Coronary artery (tissue), 2 donors: Measurements from ENCODE around the gene PILRB.
"Not testable (repeated sequence)": the region's sequence is repeated elsewhere in the genome, so short reads cannot be mapped to it uniquely, and the experiment has no call there.

Experiments used
- DNase-seq: peaks from one replicate; pipeline ENCODE4 v3.0.0-alpha.2; 2017; ENCODE audit warnings: low spot score
- H3K27ac ChIP-seq, 2 donors: fragments of 200-600 bp; sonication (generic); one replicate each; pipeline ENCODE4 v1.5.1; 2016 to 2019
- H3K4me3 ChIP-seq: fragments of 200-600 bp; sonication (generic); 2 replicates; pipeline ENCODE4 v1.5.1; 2016; ENCODE audit warnings: mild to moderate bottlenecking, moderate library complexity
- CTCF ChIP-seq: fragments of 200-600 bp; sonication (generic); IDR thresholded peaks from one replicate; pipeline ENCODE4 v1.5.1; 2019; ENCODE audit warnings: antibody characterized with exemption

The PILRB gene

GRCh38 chr7:100358027-100358856, at the start of gene PILRB:
Gene PILRB (plus strand): TSS chr7:100358117. CDS start chr7:100358303, 186 bp downstream.
- DNase-seq = no peak
- Histone ChIP-seq H3K27ac (no peak within 1 kb of the TSS), H3K4me3 (no peak within 1 kb of the TSS)
- no peak for TF ChIP-seq CTCF

GRCh38 chr7:100318329-100318728, 39.6 kb upstream of the PILRB start:
- DNase-seq, H3K4me3 ChIP-seq, H3K27ac ChIP-seq: not testable (repeated sequence)

- not testable (repeated sequence) for H3K27ac ChIP-seq, H3K4me3 ChIP-seq, DNase-seq
Measured at GRCh38 chr7:100321648-100322047, 36.3 kb upstream of the PILRB start.

GRCh38 chr7:100324194-100324593, 33.7 kb upstream of the PILRB start:
- not testable (repeated sequence) for DNase-seq, H3K4me3 ChIP-seq

GRCh38 chr7:100325671-100326070, 32.2 kb upstream of the PILRB start:
- H3K4me3 ChIP-seq, DNase-seq: not testable (repeated sequence)

More at GRCh38 chr7:100324194-100324593, 33.7 kb upstream of the PILRB start:
- not testable (repeated sequence) for H3K27ac ChIP-seq

GRCh38 chr7:100326914-100327313, 31.0 kb upstream of the PILRB start:
- not testable (repeated sequence) for DNase-seq, H3K27ac ChIP-seq, H3K4me3 ChIP-seq

More at GRCh38 chr7:100325671-100326070, 32.2 kb upstream of the PILRB start:
- not testable (repeated sequence) for H3K27ac ChIP-seq

- H3K27ac ChIP-seq = peak overlapping the region; percentile 91 to 98
- peak overlapping the region; percentile 95 for H3K4me3 ChIP-seq
- peak; percentile 96 for DNase-seq
Measured at GRCh38 chr7:100335566-100336466, 22.1 kb upstream of the PILRB start.

- not testable (repeated sequence) for H3K27ac ChIP-seq, DNase-seq, H3K4me3 ChIP-seq
Measured at GRCh38 chr7:100338083-100338696, 19.7 kb upstream of the PILRB start.

- not testable (repeated sequence) for DNase-seq, H3K27ac ChIP-seq, H3K4me3 ChIP-seq
Measured at GRCh38 chr7:100341286-100341685, 16.6 kb upstream of the PILRB start.

GRCh38 chr7:100342765-100343164, 15.2 kb upstream of the PILRB start:
- Histone ChIP-seq H3K4me3 (no peak overlapping the region), H3K27ac (no peak overlapping the region)
- DNase-seq = no peak
- no peak for TF ChIP-seq CTCF

GRCh38 chr7:100344124-100344559, 13.8 kb upstream of the PILRB start:
- not testable (repeated sequence) for H3K4me3 ChIP-seq, H3K27ac ChIP-seq

GRCh38 chr7:100344560-100345287, 13.2 kb upstream of the PILRB start:
- DNase-seq, H3K4me3 ChIP-seq: not testable (repeated sequence)
- peak overlapping the region; percentile 20 to 31 for H3K27ac ChIP-seq

More at GRCh38 chr7:100344124-100344559, 13.8 kb upstream of the PILRB start:
- DNase-seq = not testable (repeated sequence)
